ENCODE measurements around the gene MRPL20. TPM values are rescaled to one million over a fixed set of nuclear protein-coding genes. Genes with fewer than 3 reads are reported as not detected.

MRPL20 gene
- total and polyA plus RNA-seq, 9 of the 15 experiments (the other 6 are each of a cell fraction or from before 2014, with no cell fraction given), result 180 to 671 (median 229) TPM

- 0 out of 2 replicates have a peak, but pooled peaks have one; percentile 56 for TF ChIP-seq ZNF174 (CRISPR knock-in tag; IDR thresholded peaks at IDR 0.05)
- TF ChIP-seq TGIF2 (CRISPR knock-in tag; IDR thresholded peaks at IDR 0.05), result no peak; the same call in 1 of the 2 replicates
- no peak for TF ChIP-seq ZNF551 (CRISPR knock-in tag; IDR thresholded peaks at IDR 0.05)
- TF ChIP-seq LCOR (CRISPR knock-in tag; IDR thresholded peaks at IDR 0.05), result peak; percentile 95
- TF ChIP-seq VEZF1 (CRISPR knock-in tag; IDR thresholded peaks at IDR 0.05), result peak; percentile 95
- no peak for TF ChIP-seq NKRF (IDR thresholded peaks at IDR 0.05; ENCODE audit: borderline replicate concordance)
- peak; percentile 99 for TF ChIP-seq PREB (CRISPR knock-in tag; IDR thresholded peaks at IDR 0.05)
- TF ChIP-seq ARNT (IDR thresholded peaks at IDR 0.05), result peak in 1 of 2 experiments; percentile 79; a peak in 1 of 4 replicates
- no peak for TF ChIP-seq SMARCC2 (IDR thresholded peaks at IDR 0.05; ENCODE audit: low read depth)
- peak in 1 of 2 experiments; percentile 100; a peak in 2 of 4 replicates for TF ChIP-seq TRIM24 (IDR thresholded peaks at IDR 0.05)
- TF ChIP-seq TCF7 (IDR thresholded peaks at IDR 0.05; ENCODE audit: borderline replicate concordance), result peak; percentile 79; the same call in 1 of the 2 replicates
- TF ChIP-seq PTRF (tag; IDR thresholded peaks at IDR 0.05), result no peak
- TF ChIP-seq MXI1 (IDR thresholded peaks at IDR 0.05; ENCODE audit: low read depth, low read length), result 0 out of 2 replicates have a peak, but pooled peaks have one; percentile 7
- TF ChIP-seq MAFG (tag; conservative IDR thresholded peaks at IDR 0.05), result no peak
- 0 out of 2 replicates have a peak, but pooled peaks have one; percentile 56 for TF ChIP-seq ZNF134 (CRISPR knock-in tag; conservative IDR thresholded peaks at IDR 0.05)
- TF ChIP-seq MYC (IDR thresholded peaks at IDR 0.05; ENCODE audit: low read depth, low read length), result peak; percentile 88
- TF ChIP-seq MYC (CRISPR knock-in tag; IDR thresholded peaks at IDR 0.05; ENCODE audit: borderline replicate concordance, low read depth), result no peak; the same call in 1 of the 2 replicates
Measured at GRCh38 chr1:1374929-1375662, 32.0 kb downstream of the MRPL20 start, which contains the start of gene AURKAIP1 (continued).
